Measurements from ENCODE around the gene ILRUN.

GRCh38 chr6:34697544-34697836, 923 bp upstream of the ILRUN start:
- TF ChIP-seq SIN3A (IDR thresholded peaks at IDR 0.05; ENCODE audit: borderline replicate concordance, low read depth, low read length) = no peak
- no peak for TF ChIP-seq NFIC (IDR thresholded peaks at IDR 0.05; ENCODE audit: borderline replicate concordance)
- no peak for TF ChIP-seq ELF1 (IDR thresholded peaks at IDR 0.05)
- TF ChIP-seq CTCF (IDR thresholded peaks at IDR 0.05) = no peak
